COR-L47 (cell line): ENCODE data around the gene ZFY.

Experiments used
- DNase-seq: peaks from one replicate; lab custom pipeline; 2025; lab: John Stamatoyannopoulos, UW

The ZFY gene

GRCh38 chrY:2934861-2935715 lies at the start of gene ZFY:
Gene ZFY (plus strand): TSS chrY:2935381. CDS start chrY:2953937, 18,556 bp downstream.
- DNase-seq, result peak; percentile 67

DNA sequence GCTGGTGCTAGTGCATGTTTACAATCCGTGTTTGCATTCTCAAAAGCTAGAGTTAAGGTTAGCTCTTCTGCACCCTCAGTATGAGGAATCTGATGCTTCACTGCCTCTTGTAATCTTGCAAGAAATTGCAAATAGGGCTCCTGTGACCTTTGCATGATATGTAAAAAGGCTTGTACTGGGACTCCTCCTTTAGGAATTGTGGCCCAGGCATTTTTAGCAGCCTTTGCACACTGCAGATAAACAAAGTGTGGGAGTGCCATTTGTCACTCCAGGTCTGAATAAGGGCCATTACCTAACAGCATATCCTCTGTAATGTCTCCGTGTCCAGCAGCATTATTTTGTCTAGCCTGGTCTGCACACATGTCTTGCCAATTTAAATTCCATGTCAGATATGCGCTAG lies 49.3 kb upstream of the ZFY start:
- DNase-seq, result no peak

DNA sequence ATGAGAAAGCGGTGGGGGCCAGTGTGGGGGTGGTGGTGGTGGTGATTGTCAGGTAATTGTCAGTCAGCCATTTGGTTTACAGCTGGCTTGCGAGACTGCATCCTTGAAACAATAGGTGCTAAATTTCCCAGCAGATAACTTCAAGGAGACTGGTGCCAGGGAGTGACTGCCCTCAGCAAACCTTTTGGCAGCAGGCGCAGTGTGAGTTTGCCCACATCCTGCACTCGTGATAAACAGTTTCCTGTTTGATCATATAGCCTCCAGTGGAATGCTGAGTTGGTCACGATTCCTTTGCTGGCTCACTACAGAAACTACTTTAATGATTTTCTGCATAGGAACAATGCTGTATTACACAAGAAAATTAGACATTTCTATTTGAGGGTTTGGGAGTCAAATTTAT lies 47.8 kb upstream of the ZFY start:
- DNase-seq, result no peak

GRCh38 chrY:2887955-2888354 lies 47.2 kb upstream of the ZFY start:
- no peak for DNase-seq

- DNase-seq, result no peak
These were observed 41.7 kb upstream of the ZFY start for GRCh38 chrY:2893471-2893870.

- no peak for DNase-seq
These were observed 39.1 kb upstream of the ZFY start for GRCh38 chrY:2896050-2896449.

DNA sequence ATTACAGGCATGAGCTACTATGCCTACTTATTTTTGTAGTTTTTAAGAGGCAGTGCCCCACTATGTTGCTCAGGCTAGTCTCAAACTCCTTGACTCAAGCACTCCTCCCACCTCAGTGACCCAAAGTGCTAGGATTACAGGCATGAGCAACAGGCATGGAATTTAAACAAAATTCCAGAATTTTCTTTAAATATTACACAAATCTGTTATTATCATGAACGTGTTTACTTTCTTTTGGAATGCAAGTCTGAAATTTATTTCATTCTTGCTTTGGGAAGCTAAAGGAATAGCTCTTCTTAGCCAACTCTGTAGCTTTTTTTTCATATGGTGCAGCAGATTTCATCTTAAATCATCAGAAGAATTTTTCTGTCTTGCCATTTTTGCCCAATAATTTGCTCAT lies 27.8 kb upstream of the ZFY start:
- no peak for DNase-seq

DNA sequence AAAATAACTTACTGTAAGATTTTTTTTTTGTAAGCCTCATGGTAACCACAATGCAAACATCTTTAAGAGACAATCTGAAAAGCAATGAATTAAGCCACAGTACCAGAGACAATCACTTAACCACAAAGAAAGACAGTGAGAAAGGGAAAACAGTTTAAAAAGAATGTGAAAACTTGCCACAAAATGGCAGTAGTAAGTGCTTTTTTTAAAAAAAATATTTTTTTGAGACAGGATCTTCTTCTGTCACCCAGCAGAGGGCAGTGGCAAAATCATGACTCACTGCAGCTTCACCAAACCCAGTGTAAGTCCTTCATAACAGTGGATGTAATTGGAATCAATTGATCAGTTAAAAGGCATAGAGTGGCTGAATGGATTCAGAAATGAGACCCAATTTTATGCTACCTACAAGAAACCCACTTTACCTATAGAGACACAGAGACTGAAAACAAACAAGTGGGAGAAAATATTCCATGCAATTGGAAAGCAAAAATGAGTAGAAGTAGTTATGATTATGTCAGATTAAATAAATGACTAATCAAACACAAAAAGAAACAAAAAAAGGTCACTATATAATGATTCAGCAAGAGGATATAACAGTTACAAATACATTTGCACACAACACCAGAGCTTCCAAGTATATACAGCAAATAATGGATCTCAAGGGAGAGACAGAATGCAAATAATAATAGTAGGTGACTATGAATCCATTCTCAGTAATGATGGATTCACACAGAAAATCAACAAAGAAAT lies 21.9 kb upstream of the ZFY start:
- peak; percentile 7 for DNase-seq

DNA sequence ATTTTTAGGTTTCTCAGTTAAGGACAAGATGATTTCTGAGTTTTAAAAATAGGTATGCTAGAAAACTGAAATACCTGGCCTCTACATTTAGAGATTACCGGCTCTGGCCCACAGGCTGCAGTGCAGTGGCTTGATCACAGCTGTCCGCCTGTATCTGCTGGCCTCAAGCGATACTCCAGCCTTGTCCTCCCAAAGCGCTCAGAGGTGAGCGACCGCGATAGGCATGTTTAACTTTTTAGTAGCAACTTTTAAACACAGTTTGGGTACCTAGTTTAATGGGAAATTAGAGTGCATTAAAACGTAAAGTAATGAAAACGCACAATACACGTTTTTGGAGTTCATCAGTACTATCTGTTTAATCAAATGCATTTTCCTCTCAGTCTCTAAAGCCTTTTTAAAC lies 1.1 kb upstream of the ZFY start:
- peak; percentile 48 for DNase-seq

GRCh38 chrY:2935716-2936435 lies 695 bp downstream of the ZFY start:
- DNase-seq, result peak; percentile 99

- DNase-seq, result no peak
These were observed 1.2 kb downstream of the ZFY start for GRCh38 chrY:2936436-2936750.

- no peak for DNase-seq
These were observed 2.0 kb downstream of the ZFY start for GRCh38 chrY:2937149-2937548.

DNA sequence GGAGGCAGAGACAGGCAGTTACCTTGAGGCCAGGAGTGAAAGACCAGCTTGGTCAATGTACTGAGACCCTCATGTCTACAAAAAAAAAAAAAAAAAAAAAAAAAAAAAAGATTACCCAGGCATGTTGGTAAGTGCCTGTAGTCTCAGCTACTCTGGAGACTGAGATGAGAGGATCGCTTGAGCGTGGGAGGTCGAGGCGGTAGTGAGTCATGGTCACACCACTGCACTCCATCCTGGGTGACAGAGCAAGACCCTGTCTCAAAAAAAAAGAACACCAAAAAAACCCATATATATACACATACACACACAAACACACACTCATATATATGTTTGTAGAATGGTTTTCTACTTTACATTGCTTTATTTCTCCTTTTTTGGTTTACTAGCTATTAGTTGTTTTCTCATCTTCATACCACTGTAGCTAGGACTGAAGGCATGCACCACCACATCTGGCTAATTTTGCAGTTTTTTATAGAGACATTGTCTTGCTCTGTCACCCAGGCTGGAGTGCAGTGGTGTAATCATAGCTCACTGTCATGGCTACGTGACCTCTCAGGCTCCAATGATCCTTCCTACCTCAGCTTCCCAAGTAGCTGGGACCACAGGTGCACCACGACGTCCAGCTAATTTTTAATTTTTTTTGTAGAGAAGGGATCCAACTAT lies 14.5 kb downstream of the ZFY start:
- DNase-seq, result no peak

DNA sequence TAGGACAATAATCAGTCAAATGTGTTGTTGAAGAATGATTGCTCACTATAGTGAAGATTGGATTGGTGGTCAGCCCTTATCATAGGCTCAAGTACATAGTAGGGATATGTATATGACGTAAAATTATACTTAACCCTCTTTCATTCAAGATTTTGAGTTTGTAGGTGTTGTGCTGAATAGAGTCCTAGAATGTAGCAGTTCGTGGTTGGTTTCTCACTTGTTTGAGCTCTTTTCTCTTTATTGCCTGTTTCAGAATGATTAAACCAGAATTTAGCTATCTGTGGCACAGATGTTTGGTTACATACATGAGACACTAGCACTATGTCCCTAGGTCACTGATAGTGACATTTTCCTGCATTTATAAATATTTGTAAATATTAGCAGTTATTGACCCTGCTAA lies 15.5 kb downstream of the ZFY start:
- no peak for DNase-seq

DNA sequence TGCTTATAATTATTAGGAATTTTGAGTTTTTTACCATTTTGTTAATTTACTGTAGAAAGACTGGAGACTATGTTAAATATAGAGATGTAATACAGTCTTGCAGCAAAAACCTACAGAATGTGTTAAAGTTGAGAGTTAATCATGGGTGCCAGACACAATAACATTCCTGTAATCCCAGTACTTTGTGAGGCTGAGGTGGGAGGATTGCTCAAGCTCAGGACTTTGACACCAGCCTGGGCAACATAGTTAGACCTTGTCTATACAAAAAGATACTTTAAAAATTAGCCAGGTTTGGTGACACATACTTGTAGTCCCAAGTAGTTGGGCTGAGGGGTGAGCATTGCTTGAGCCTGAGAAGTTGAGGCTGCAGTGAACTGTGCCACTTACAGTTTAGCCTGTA lies 17.7 kb downstream of the ZFY start:
- DNase-seq, result no peak

DNA sequence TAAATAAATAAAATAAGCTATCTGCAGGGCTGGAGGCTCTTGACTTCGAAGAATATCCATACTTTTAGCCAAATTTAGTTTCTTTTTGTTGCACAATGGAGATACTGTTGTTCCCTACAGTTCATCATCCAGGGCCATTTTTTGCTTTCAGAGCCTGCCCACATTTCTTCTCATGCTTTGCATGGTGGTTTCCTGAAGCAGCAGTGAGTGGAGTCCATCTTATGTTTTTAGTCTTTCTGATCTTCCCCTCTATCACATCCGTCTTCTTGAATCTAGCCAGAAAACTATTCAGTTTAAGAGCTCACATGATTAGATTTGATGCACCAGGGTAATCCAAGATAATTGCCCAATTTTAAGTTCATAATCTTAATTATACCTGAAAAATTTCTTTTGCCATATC lies 19.6 kb downstream of the ZFY start:
- no peak for DNase-seq

- no peak for DNase-seq
These were observed 20.4 kb downstream of the ZFY start for GRCh38 chrY:2955561-2955960.

- no peak for DNase-seq
These were observed 26.9 kb downstream of the ZFY start for GRCh38 chrY:2962061-2962460.

DNA sequence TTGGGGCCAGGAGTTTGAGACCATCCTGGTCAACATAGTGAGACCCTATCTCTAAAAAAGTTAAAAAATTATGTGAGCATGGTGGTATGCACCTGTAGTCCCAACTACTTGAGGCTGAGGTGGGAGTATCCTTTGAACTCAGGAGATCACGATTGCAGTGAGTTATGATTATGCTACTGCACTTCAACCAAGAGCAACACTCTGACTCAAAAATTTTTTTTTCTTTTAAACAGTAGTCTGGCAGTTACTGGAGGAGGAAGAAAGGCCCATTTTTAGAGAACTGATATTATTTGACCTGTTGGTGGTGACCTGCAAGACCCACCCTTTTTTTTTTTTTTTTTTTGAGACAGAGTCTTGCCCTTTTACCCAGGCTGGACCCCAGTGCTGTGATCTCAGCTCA lies 29.6 kb downstream of the ZFY start:
- no peak for DNase-seq

DNA sequence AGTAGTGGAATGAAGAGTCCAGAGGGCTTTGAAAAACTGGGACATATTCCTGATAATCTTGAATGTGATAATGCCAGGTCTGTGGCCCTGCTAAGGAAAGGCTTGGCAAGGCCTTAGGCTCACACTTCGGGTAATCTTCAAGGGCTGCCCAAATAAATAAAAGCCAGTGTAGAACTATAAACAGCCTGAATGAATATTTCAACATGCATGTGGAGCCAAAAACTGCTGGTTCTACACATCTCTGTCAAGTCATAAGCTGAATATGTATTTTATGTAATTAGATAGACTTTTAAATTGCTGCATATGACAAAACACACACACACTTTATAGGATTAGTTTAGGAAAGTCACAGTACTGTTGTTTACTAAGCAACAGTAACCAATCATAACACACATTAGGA lies 30.4 kb downstream of the ZFY start:
- DNase-seq, result no peak

DNA sequence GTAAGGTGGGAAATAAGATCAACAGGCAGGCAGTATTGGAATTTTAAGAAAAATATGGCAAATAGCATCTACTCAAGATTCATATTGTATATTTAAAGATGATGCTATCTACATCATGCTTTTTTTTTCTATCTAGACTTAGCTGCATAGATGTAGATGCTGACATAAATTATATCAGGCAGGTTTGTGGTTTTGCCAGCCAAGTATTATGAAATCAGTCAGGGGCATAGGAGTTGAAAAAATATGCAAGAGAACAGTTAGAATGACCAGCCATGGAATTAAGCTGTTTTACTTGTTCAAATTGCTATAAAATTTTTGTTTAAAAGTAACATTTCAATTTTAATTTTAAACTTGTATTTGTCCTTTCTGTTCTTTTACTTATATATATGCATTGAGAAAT lies 34.4 kb downstream of the ZFY start:
- no peak for DNase-seq

DNA sequence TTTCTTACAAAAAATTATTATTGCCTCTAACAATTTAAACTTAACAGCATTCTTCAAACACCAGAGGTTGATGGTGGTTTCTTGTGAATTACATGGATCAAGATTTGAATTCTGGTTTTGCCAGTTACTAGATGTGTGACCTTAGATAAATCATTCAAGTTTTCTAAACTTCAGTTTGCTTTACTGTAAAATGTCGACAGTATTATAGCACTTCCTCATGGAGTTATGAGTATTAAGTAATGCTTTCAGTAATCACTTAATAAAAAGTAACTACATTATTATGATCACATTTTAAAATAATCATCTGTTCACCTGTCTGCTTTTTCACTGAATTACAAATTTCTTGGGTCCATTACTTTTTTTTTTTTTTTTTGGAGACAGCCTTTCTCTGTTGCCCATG lies 37.5 kb downstream of the ZFY start:
- DNase-seq, result no peak
